ENCODE results near the gene PDCD7.
"Not testable (repeated sequence)": the region's sequence is repeated elsewhere in the genome, so short reads cannot be mapped to it uniquely, and the experiment has no call there.

Gene PDCD7

DNA sequence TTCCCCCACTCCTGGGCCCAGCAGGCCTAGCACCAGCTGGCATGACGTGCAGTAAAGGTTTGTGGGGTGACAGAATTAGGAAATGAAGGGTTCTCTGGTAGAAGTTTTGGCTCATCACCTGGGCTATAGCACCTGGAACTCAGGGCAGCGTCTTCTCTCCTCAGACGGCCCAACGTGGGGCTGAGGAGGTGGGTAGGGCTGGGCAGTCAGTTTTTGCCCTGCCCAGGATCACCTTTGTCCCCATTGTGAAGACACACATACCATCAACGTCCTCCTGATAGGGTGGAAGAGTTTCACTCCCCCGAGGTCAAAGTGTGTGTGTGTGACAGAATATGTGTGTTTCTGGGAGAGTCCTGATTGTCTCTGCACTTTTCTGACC lies 45.0 kb downstream of the PDCD7 start:
- DNase-seq, result no peak

- no peak for DNase-seq
Measured at GRCh38 chr15:65087873-65088642, 45.5 kb downstream of the PDCD7 start.

GRCh38 chr15:65087411-65087810 lies 46.2 kb downstream of the PDCD7 start:
- no peak for DNase-seq

- no peak for DNase-seq
Measured at GRCh38 chr15:65086680-65087111, 46.9 kb downstream of the PDCD7 start.

- DNase-seq, result peak; percentile 12
Measured at GRCh38 chr15:65085990-65086679, 47.5 kb downstream of the PDCD7 start.

DNA sequence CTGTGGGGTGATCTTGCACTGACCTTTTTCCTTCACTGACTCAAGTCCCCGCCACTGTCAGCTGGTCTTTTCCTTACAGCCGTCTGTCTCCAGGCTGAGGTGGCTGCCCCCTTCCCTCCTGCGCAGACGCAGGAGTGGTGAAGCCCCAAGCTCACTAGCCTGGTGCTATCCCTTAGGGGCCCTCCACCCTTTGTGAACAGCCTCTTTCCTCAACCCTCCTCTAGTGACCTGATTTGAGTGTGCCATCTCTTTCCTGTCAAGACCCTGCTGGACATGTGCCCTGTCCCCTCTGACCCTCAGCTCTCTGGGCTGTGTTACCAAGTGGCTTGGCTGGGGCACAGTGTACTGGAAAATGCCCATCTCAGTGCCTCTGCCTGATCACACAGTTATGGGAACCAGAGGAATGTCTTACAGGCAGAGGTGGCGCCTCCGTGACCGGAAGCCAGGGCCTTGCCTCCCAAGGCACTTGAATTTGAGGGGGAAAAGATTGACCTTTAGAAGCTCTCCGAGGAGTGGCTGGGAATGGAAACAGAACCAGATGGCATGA lies 48.3 kb downstream of the PDCD7 start:
- DNase-seq, result no peak

- peak; percentile 34 for DNase-seq
Measured at GRCh38 chr15:65084500-65085206, 49.0 kb downstream of the PDCD7 start.

- peak; percentile 15 for DNase-seq
Measured at GRCh38 chr15:65083262-65083701, 50.3 kb downstream of the PDCD7 start.

DNA sequence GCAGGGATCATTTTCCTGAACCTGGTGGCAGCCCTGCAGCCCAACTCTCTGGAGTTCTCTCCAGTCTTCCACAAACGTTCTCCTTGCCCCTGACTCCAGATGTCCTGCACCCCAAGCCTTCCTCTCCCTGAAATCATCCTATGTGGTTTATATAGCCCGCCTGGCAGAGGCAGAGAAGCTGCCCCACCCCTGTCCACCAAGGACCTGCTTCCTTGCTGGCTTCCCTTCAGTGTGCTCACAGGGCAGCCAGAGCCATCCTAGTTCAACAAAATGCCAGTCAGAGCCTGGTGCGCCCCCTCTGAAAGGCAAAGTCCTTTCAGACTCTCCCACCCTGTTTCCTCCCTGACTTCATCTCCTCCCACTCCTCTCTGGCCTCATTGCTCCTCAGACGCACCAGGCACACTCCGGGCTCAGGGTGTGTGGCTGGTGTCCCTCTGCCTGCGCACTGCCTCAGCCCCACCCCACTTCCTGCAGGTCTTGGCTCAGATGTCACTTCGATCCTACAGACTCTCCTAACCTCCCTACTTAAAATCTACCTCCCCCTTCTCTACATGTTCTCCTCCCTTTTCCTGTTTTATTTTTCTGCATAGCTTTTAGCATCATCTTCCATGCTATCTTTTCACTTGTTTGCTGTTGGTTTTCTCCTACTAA lies 51.2 kb downstream of the PDCD7 start:
- DNase-seq, result no peak

- DNase-seq, result no peak
Measured at GRCh38 chr15:65081758-65082157, 51.9 kb downstream of the PDCD7 start.

DNA sequence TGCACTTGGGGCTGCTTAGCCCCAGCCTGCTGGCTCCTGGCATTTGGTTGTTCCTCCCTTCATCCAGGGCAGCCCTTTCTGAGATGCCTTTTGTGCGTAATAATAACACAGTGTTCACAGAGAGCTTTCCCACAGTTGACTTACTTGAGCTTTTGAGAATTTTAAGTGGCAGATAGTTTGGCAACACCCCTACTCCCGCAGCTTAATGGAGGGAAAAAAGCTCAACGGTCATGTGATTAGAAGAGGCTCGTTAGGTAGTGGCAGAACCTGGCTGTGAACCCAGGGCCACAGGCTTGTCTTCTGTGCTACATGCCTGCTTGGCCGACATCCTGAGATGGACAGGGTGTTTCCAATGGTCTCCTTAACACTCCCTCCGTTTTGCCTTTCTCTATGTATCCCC lies 52.3 kb downstream of the PDCD7 start:
- DNase-seq, result no peak

DNA sequence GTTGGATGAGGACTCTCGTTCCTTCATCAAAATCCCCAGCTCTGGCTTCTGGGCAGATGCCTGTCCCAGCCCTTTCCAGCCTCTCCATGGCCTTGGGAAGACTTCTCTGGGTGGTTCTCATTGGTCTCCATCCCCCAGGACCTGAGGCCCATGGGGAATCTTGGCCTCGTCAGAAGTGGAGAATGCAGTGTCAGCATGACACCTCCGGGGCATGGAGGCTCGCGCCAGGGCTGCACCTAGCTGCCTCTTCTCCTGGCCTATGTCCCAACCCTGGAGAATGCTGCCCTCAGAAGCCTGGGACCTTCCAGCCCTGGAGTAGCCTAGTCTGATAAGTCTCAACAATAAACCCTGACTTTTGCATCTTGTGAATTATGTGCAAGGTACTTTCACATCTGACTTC lies 54.0 kb downstream of the PDCD7 start:
- no peak for DNase-seq

DNA sequence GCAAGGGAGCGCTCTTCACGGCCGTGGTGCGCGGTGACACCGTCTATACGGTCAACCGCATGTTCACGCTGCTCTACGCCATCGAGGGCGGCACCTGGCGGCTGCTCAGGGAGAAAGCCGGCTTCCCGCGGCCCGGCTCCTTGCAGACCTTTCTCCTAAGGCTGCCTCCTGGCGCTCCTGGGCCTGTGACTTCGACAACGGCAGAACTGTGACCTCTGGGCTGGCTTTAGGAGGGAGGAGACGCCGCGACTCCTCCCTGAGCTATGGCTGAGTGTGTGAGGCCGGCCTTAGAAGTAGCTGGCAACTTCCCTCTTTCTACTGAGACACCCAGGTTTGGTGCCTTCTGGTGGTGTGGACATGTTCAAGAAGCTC lies 55.6 kb downstream of the PDCD7 start:
- peak; percentile 4 for DNase-seq

- no peak for DNase-seq
Measured at GRCh38 chr15:65077291-65077980, 56.2 kb downstream of the PDCD7 start.

DNA sequence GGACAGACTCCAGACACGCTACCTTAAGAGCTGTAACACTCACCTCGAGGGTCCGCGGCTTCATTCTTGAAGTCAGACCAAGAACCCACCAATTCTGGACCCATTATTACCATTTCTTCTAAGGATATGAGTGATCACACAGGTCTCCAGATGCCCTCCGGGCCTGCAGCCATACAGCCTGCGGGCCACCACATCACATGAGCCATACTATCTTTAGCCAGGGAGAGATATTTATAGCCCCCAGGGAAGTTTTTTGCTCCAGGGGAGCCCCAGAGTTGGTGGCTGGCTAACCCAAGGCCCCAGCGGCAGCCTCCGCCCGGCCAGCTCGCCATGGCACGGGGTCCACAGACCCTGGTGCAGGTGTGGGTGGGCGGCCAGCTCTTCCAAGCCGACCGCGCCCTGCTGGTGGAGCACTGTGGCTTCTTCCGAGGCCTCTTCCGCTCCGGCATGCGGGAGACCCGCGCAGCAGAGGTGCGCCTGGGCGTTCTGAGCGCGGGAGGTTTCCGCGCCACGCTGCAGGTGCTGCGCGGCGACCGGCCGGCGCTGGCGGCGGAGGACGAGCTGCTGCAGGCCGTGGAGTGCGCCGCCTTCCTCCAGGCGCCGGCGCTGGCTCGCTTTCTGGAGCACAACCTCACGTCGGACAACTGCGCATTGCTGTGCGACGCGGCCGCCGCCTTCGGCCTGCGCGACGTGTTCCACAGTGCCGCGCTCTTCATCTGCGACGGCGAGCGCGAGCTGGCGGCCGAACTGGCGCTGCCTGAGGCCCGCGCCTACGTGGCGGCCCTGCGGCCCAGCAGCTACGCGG lies 56.9 kb downstream of the PDCD7 start, which contains the start of gene KBTBD13:
Gene KBTBD13 (plus strand): TSS at position 261 of the 805 bp plus-strand sequence. CDS start 70 bp downstream, at position 331.
- DNase-seq, result no peak

- not testable (repeated sequence) for DNase-seq
Measured at GRCh38 chr15:65075607-65076395, 57.8 kb downstream of the PDCD7 start.

DNA sequence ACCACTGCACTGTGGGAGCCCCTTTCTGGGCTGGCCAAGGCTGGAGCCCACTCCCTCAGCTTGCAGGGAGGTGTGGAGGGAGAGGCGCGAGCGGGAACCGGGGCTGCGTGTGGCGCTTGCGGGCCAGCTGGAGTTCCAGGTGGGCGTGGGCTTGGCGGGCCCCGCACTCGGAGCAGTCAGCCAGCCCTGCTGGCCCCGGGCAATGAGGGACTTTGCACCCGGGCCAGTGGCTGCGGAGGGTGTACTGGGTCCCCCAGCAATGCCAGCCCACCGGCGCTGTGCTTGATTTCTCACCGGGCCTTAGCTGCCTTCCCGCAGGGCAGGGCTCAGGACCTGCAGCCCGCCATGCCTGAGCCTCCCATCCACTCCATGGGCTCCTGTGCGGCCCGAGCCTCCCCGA lies 58.7 kb downstream of the PDCD7 start:
- not testable (repeated sequence) for DNase-seq

DNA sequence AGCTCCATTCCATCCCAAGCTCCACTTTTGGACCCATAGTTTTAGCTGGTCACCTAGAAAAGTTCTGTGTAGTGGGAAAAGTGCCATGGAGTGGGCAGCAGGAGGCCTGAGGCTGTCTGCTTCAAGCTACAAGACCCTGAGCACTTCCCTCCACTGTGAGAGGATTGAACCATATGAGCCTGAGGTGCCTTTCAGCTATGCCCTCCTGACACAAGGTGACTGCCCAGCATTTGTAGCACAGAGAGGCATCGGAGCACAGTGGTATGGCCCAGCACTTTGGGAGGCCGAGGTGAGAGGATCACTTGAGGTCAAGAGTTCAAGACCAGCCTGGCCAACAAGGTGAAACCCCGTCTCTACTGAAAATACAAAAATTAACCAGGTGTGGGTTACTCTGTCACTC lies 61.0 kb downstream of the PDCD7 start:
- DNase-seq, result no peak

DNA sequence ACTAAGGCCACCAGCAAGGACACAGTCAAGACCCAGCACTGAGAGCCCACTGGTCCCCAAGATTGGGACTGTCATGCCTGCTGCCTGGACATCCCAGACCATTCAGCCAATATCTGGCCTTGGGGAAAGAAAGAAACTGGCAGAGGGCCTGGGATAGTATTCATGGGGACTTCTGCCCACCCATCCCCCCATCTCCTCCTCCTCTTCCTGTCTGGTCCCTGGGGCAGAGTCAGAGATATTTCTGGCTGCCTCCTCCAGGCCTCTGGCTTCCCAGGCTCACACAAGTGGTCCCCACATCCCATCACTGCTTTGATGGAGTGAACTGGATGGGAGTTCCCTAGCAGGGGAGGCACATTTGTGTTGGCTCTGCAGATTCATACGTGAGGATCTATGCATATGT lies 61.6 kb downstream of the PDCD7 start:
- no peak for DNase-seq

GRCh38 chr15:65071381-65071811 lies 62.2 kb downstream of the PDCD7 start:
- DNase-seq, result no peak

Data from kidney glomerular epithelial cell (primary cell).